Measurements from ENCODE around the gene RPUSD4.

The RPUSD4 gene

DNA sequence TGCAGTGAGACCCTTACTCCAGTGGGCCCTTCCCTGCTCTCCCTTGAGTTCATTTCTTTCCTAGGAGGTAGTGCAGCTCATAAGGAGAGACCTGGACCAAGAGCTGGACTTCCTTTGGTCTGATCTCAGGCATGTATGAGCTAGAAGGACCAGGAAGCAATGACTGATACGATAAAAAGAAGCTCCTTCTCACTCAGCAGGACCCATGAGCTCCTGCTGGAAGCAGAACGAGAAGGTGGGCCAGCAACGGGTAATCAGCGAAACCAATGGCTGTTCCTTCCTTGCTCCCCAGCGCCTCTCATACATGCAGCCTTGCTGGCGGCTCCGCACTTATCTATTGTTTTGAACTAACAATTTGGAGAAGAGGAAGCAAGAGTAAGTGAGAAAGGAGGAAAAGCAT, 56.8 kb downstream of the RPUSD4 start:
- DNase-seq, result no peak

DNA sequence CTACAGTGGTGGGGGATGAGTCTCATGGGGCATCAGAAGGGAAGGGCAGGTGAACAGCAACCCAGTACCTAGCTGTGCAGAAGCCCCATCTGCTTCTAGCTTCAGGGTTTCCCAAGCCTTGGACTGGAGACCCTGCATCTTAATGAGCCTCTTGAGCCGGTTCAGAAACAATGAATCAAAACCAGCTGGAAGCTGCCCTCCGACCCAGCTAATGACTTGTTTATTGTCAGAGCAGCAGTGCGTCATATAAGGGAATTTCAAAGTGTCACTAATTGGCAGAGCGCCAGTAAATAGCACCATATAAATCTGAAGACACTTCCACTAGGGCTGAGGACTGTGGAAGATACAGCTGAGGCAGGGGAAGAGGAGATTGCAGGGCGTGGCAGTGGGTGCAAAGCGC, 57.5 kb downstream of the RPUSD4 start:
- DNase-seq, result peak; percentile 44

- no peak for DNase-seq
Observed at GRCh38 chr11:126153006-126153405, 58.4 kb downstream of the RPUSD4 start.

- DNase-seq, result no peak
Observed at GRCh38 chr11:126152586-126152985, 58.9 kb downstream of the RPUSD4 start.

- DNase-seq, result no peak
Observed at GRCh38 chr11:126152152-126152551, 59.3 kb downstream of the RPUSD4 start.

All from NCI-H82 (cell line).